ENCODE measurements around the gene ADGRG3. TPM values are rescaled to one million over a fixed set of nuclear protein-coding genes. Genes with fewer than 3 reads are reported as not detected.

Gene ADGRG3
- total and polyA plus RNA-seq, 4 donors = 0.06 to 3.6 (median 0.26) TPM

DNA sequence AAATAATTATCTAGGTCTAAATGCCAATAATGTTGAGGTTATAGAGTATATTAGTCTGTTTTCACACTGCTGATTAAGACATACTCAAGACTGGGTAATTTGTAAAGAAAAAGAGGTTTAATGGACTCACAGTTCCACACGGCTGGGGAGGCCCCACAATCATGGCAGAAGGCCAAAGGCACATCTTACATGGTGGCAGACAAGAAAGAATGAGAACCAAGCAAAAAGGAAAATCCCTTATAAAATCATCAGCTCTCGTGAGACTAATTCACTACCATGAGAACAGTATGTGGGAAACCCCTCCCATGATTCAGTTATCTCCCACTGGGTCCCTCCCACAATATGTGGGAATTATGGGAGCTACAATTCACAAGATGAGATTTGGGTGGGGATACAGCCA is 64.6 kb downstream of the ADGRG3 start:
- Histone ChIP-seq H3K36me3 (ENCODE audit: control insufficient read depth, insufficient read depth, low read length) (peaks cover 7% of the 10 kb centered on the region), H3K4me1 (ENCODE audit: control insufficient read depth, insufficient read depth, low read length) (peaks cover 26% of the 10 kb centered on the region), H3K27me3 (ENCODE audit: control insufficient read depth, insufficient read depth, low read length) (no peaks in the 10 kb centered on the region), H3K9me3 (ENCODE audit: control insufficient read depth, insufficient read depth, low read length) (no peaks in the 10 kb centered on the region), H3K4me3 (ENCODE audit: low read depth, low read length) (no peak overlapping the region), H3K27ac (ENCODE audit: low read depth, low read length) (no peak overlapping the region)
- no CpG with 5 or more reads among the region's 2 CpGs for WGBS (ENCODE audit: insufficient coverage)
- DNase-seq (ENCODE audit: low read depth in 4 of 6, low spot score in 6 of 6) = no peak

DNA sequence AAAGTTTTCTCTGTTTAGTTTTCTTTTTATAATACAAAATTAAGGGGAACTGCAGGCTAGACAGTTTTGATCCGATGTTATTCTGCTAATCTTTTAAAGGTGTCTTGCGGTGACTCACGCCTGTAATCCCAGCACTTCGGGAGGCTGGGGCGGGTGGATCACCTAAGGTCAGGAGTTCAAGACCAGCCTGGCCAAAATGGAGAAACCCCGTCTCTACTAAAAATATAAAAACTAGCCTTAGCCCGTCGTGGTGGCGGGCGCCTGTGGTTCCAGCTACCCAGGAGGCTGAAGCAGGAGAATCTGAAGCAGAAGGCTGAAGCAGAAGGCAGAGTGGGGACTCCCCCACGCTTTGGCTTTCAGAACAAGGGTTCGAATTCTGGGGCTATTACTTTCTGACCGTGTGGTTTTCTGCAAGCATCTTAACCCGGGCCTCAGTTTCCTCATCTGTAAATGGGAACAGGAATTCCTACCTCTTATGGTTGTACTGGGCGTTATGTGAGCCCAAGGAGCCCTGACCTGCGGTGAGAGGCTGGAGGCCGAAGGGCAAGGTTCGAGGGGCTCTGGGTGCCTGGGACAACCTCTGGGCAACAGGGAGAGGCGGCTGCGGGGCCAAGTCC is 66.3 kb downstream of the ADGRG3 start:
- Histone ChIP-seq H3K9me3 (ENCODE audit: control insufficient read depth, insufficient read depth, low read length) (no peaks in the 10 kb centered on the region), H3K36me3 (ENCODE audit: control insufficient read depth, insufficient read depth, low read length) (peaks cover 17% of the 10 kb centered on the region), H3K27me3 (ENCODE audit: control insufficient read depth, insufficient read depth, low read length) (no peaks in the 10 kb centered on the region), H3K4me1 (ENCODE audit: control insufficient read depth, insufficient read depth, low read length) (peaks cover 36% of the 10 kb centered on the region), H3K4me3 (ENCODE audit: low read depth, low read length) (peak overlapping the region; percentile 74), H3K27ac (ENCODE audit: low read depth, low read length) (peak overlapping the region; percentile 90)
- WGBS (ENCODE audit: insufficient coverage) = 56% methylated on average over 19 of the region's 20 CpGs
- DNase-seq (ENCODE audit: low read depth in 4 of 6, low spot score in 6 of 6) = no peak

DNA sequence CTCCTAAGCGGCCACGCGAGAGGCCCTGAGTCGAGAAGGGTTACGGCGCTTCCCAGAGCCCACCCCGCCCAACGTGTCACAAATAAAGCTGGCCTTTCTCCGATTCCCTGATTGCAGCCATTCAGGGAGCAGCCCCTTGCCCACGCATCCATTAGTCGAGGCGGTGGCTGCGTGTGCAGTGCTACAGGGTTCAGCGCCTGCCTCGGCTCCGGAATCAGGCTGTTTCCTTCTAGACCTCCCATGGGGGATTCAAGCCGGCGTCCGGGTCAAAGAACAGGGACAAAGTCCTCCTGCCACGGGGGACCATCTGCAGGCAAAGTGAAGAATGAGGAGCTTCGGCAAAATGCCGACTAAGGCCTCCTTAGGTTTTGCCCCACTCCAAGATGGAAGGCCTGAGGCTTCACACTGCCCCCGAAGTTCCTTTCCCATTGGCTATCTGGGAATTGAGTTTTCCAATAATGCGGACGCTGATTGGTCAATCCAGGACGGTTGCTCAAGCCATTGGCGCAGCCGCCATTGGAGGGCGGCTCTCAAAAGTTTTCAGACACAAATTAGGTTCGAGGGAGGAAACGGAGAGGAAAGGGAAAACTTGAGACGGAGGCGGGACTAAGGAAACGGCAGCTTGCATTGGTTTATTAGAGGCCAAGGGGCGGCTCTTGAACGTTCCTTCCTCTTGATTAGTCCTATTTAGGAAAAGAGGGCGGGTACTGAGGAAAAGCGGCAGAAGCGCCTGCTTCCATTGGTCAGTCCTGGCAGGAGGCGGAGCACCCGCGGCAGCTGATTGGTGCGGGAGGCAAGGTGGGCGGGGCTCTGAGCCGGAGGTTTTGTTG is 67.0 kb downstream of the ADGRG3 start:
- Histone ChIP-seq H3K4me1 (ENCODE audit: control insufficient read depth, insufficient read depth, low read length) (peaks cover 44% of the 10 kb centered on the region), H3K4me3 (ENCODE audit: low read depth, low read length) (peak overlapping the region; percentile 81), H3K9me3 (ENCODE audit: control insufficient read depth, insufficient read depth, low read length) (no peaks in the 10 kb centered on the region), H3K27me3 (ENCODE audit: control insufficient read depth, insufficient read depth, low read length) (no peaks in the 10 kb centered on the region), H3K36me3 (ENCODE audit: control insufficient read depth, insufficient read depth, low read length) (peaks cover 24% of the 10 kb centered on the region), H3K27ac (ENCODE audit: low read depth, low read length) (peak overlapping the region; percentile 90)
- WGBS (ENCODE audit: insufficient coverage) = 0% methylated on average over 45 of the region's 45 CpGs
- DNase-seq (ENCODE audit: low read depth in 4 of 6, low spot score in 6 of 6) = peak; percentile 100

DNA sequence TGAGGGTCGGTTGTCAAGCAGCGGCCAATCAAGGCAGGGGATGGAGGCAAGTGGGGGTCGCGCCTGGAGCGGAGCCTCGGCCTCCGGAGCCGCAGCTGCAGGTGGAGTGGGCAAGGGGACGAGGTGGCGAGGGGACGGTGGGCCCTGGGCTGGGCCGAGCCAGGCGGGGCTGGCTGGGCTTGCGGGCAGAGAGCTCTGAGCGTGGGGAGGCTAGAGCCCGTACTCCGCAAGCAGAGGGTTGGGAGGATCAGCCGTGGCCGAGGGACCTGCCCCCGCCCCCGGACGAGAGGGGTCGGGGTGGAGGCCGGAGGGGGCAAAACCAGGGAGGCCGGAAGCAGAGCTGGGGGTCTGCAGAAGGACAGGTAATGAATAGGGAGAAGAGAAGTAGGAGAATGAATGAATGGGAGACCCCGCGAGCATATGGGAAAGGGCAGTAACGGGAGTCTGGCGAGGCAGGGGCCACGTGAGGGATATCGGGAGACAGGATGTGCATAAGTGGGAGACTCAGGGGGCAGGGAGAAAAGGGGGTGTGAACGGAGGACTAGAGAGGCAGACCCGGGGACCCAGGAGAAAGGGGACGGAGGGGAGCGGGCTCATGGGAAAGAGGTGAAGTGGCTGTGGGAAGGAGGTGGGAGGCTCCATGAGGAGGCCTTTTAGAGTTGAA is 67.8 kb downstream of the ADGRG3 start, which contains the start of gene KATNB1:
Gene KATNB1 (plus strand): TSS at position 16 of the 664 bp plus-strand sequence. CDS start 1,474 bp downstream, outside the sequence.
- Histone ChIP-seq H3K27me3 (ENCODE audit: control insufficient read depth, insufficient read depth, low read length) (no peaks in the 10 kb centered on the region), H3K27ac (ENCODE audit: low read depth, low read length) (peak within 1 kb of the TSS; percentile 90), H3K4me1 (ENCODE audit: control insufficient read depth, insufficient read depth, low read length) (peaks cover 44% of the 10 kb centered on the region), H3K9me3 (ENCODE audit: control insufficient read depth, insufficient read depth, low read length) (no peaks in the 10 kb centered on the region), H3K4me3 (ENCODE audit: low read depth, low read length) (peak within 1 kb of the TSS; percentile 81), H3K36me3 (ENCODE audit: control insufficient read depth, insufficient read depth, low read length) (peaks cover 32% of the 10 kb centered on the region)
- DNase-seq (ENCODE audit: low read depth in 4 of 6, low spot score in 6 of 6) = peak in 1 of 6 donors; percentile 33
- WGBS (ENCODE audit: insufficient coverage) = under 1% methylated on average over 35 of the region's 35 CpGs

DNA sequence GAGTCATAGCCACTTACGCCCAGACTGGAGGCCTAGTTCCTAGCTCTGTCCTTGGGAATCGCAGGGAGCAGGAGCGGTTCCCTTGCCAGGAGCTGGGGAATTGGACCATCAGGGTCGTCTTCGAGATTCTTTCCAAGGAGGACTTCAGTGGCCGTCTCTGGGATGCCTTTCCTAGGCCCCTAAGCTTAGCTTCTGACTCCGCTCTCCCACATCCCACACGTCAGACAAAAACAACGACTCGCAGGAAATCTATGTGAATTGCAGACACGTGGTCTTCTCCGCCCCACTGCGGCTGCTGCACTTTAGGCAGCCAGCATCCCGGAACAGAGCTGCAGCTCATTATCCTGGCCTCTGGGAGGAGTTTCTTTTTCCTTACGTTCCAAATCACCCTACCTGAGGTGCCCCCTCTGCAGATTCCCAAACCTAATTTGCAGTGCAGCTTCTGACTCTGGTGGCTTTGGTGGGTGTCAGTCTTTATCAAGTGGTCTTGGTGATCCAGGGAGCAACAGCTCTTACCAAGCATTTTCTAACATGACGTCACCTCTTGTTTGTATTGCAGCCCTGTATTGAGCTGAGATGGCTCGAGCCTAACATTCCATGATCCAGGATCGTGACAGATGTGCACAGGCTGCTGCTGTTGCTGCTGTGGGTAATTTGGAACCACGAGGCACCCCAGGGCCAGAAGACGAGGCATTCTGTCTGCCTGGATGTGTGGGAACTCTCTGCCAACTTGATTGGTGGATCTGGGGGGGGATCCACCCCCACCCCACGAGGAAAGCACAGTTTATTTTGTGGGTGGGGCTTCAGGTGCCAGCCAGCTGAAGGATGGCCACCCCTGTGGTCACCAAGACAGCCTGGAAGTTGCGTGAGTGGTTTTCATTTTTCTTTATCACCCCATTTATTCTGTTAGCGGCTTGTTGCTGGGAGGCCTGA is 68.6 kb downstream of the ADGRG3 start:
- H3K36me3 ChIP-seq (ENCODE audit: control insufficient read depth, insufficient read depth, low read length) = peaks cover 37% of the 10 kb centered on the region
- DNase-seq (ENCODE audit: low read depth in 4 of 6, low spot score in 6 of 6) = peak in 4 of 6 donors; percentile 36 to 86 (median 62)
- H3K27me3 ChIP-seq (ENCODE audit: control insufficient read depth, insufficient read depth, low read length) = no peaks in the 10 kb centered on the region
- H3K4me3 ChIP-seq (ENCODE audit: low read depth, low read length) = peak overlapping the region; percentile 81
- no peaks in the 10 kb centered on the region for H3K9me3 ChIP-seq (ENCODE audit: control insufficient read depth, insufficient read depth, low read length)
- peaks cover 44% of the 10 kb centered on the region for H3K4me1 ChIP-seq (ENCODE audit: control insufficient read depth, insufficient read depth, low read length)
- 8% methylated on average over 18 of the region's 23 CpGs for whole genome bisulfite sequencing (ENCODE audit: insufficient coverage)
- peak overlapping the region; percentile 59 for H3K27ac ChIP-seq (ENCODE audit: low read depth, low read length)

DNA sequence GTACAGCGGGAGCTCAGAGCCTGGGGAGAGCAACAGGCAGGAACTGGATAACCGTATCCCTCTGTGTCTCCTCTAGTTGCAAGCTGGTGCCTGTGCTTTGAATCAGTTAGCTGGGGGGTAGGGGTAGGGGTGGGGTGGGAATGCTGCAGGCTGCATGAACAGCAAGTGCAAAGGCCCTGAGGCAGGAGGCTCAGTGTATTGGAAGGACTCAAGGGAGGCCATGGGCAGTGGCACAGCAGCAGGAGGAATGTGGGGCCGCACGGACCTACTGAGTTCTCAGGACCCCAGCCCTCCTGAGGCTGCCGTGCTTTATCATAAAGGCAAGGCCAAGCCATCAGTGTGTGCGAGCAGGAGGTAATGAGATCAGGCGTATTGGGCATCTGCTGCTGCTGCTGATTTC is 70.7 kb downstream of the ADGRG3 start:
- DNase-seq (ENCODE audit: low read depth in 4 of 6, low spot score in 6 of 6) = no peak
- 98% methylated on average over 7 of the region's 7 CpGs for WGBS (ENCODE audit: insufficient coverage)
- Histone ChIP-seq H3K36me3 (ENCODE audit: control insufficient read depth, insufficient read depth, low read length) (peaks cover 48% of the 10 kb centered on the region), H3K27me3 (ENCODE audit: control insufficient read depth, insufficient read depth, low read length) (no peaks in the 10 kb centered on the region), H3K9me3 (ENCODE audit: control insufficient read depth, insufficient read depth, low read length) (no peaks in the 10 kb centered on the region), H3K27ac (ENCODE audit: low read depth, low read length) (no peak overlapping the region), H3K4me1 (ENCODE audit: control insufficient read depth, insufficient read depth, low read length) (peaks cover 44% of the 10 kb centered on the region), H3K4me3 (ENCODE audit: low read depth, low read length) (no peak overlapping the region)

Other genes with a start within 250 kb of the ADGRG3 start
- 10 to 100 TPM; 62.9 to 67.6 TPM for gene CIAPIN1, start 220.9 kb upstream of the ADGRG3 start, total RNA-seq
- gene CIAPIN1, start 220.9 kb upstream of the ADGRG3 start, polyA plus RNA-seq (ENCODE audit: insufficient read length in 2 of 2) = 100 to 1,000 TPM in 1 of 2 donors, 10 to 100 TPM in 1; 99.2 to 102 TPM
- 10 to 100 TPM; 35.2 to 79.2 TPM for gene COQ9, start 220.8 kb upstream of the ADGRG3 start, total RNA-seq
- gene COQ9, start 220.8 kb upstream of the ADGRG3 start, polyA plus RNA-seq (ENCODE audit: insufficient read length in 2 of 2) = 10 to 100 TPM; 69.2 to 75.6 TPM
- gene POLR2C, start 205.6 kb upstream of the ADGRG3 start, total RNA-seq = 10 to 100 TPM; 77.6 to 81.8 TPM
- gene POLR2C, start 205.6 kb upstream of the ADGRG3 start, polyA plus RNA-seq (ENCODE audit: insufficient read length in 2 of 2) = 10 to 100 TPM; 60.6 to 70.5 TPM
- gene DOK4, start 181.8 kb upstream of the ADGRG3 start, total RNA-seq = 10 to 100 TPM; 23.0 to 25.3 TPM
- gene DOK4, start 181.8 kb upstream of the ADGRG3 start, polyA plus RNA-seq (ENCODE audit: insufficient read length in 2 of 2) = 10 to 100 TPM; 61.7 to 62.8 TPM
- 10 to 100 TPM in 1 of 2 donors, 1 to 10 TPM in 1; 4.4 to 17.7 TPM for gene CCDC102A, start 131.7 kb upstream of the ADGRG3 start, total RNA-seq
- 1 to 10 TPM; 6.7 to 7.2 TPM for gene CCDC102A, start 131.7 kb upstream of the ADGRG3 start, polyA plus RNA-seq (ENCODE audit: insufficient read length in 2 of 2)
- gene ADGRG5, start 125.7 kb upstream of the ADGRG3 start, total RNA-seq = 1 to 10 TPM in 1 of 2 donors, under 1 TPM in 1; 0.44 to 1.2 TPM
- gene ADGRG5, start 125.7 kb upstream of the ADGRG3 start, polyA plus RNA-seq (ENCODE audit: insufficient read length in 2 of 2) = 1 to 10 TPM; 1.1 to 1.7 TPM
- gene ADGRG1, start 39.7 kb upstream of the ADGRG3 start, total RNA-seq = 10 to 100 TPM; 30.1 to 40.9 TPM
- gene ADGRG1, start 39.7 kb upstream of the ADGRG3 start, polyA plus RNA-seq (ENCODE audit: insufficient read length in 2 of 2) = 100 to 1,000 TPM; 338 to 367 TPM
- 1 to 10 TPM in 1 of 2 donors, under 1 TPM in 1; 0.69 to 6.0 TPM for gene DRC7, start 26.5 kb downstream of the ADGRG3 start, total RNA-seq
- gene DRC7, start 26.5 kb downstream of the ADGRG3 start, polyA plus RNA-seq (ENCODE audit: insufficient read length in 2 of 2) = 1 to 10 TPM; 3.5 to 4.6 TPM
- 10 to 100 TPM; 28.8 to 33.5 TPM for gene KATNB1, start 67.5 kb downstream of the ADGRG3 start, total RNA-seq
- gene KATNB1, start 67.5 kb downstream of the ADGRG3 start, polyA plus RNA-seq (ENCODE audit: insufficient read length in 2 of 2) = 10 to 100 TPM; 52.5 to 52.9 TPM
- gene KIFC3, start 134.2 kb downstream of the ADGRG3 start, total RNA-seq = 10 to 100 TPM; 24.3 to 36.4 TPM
- gene KIFC3, start 134.2 kb downstream of the ADGRG3 start, polyA plus RNA-seq (ENCODE audit: insufficient read length in 2 of 2) = 10 to 100 TPM; 53.6 to 55.7 TPM

Data from spinal cord (tissue), 10 donors.